ENCODE measurements around the gene SHD. TPM values are rescaled to one million over a fixed set of nuclear protein-coding genes. Genes with fewer than 3 reads are reported as not detected.

Gene SHD
- total and polyA plus RNA-seq, 9 of the 15 experiments (the other 6 are each of a cell fraction or from before 2014, with no cell fraction given), result 0.05 to 0.62 (median 0.15) TPM; not detected in 5

DNA sequence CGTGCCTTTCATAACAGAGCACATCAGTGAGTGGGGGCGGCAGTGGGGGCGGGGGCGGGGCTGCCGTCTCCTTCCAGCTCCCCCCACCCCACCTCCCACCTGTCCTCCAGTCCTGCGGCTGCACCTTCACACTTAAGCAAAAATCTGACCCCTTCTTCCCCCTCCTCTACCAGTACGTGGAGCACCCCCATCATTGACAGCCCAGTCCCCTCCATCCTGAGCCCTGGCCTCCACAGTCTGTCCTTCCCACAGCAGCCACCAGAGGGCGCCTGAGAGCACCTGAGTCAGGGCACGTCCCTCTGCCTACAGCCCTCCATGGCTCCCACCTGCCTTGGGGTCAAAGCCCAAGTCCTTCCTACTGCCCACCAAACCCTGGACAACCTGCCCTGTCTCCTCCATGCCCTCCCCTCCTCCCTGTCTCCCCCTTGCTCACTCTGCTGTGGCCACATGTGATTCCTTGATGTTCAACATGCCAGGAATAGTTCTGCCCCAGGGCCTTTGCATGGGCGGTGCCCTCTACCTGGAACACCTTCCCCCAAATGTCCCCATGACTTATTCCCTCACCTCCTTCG is 45.7 kb upstream of the SHD start (continued):
- TF ChIP-seq MAZ (CRISPR knock-in tag; conservative IDR thresholded peaks at IDR 0.05 in 1 of 2, IDR thresholded peaks at IDR 0.05 in 1 of 2) (peak in 1 of 2 experiments; percentile 35; a peak in 1 of 4 replicates), MED1 (CRISPR knock-in tag; IDR thresholded peaks at IDR 0.05; ENCODE audit: borderline replicate concordance) (no peak), TEAD2 (tag; IDR thresholded peaks at IDR 0.05) (no peak), POLR2AphosphoS5 (IDR thresholded peaks at IDR 0.05; ENCODE audit: control insufficient read depth, insufficient read depth, low read depth, low read length) (no peak), NR2C1 (IDR thresholded peaks at IDR 0.05) (0 out of 2 replicates have a peak, but pooled peaks have one; percentile 23), NR2C1 (tag; IDR thresholded peaks at IDR 0.05) (no peak), MIER1 (IDR thresholded peaks at IDR 0.05; ENCODE audit: low read depth) (0 out of 2 replicates have a peak, but pooled peaks have one; percentile 70), SRSF7 (optimal IDR thresholded peaks at IDR 0.05; ENCODE audit: low read depth, low read length) (no peak), HDAC2 (IDR thresholded peaks at IDR 0.05) (peak; percentile 99), ZNF561 (CRISPR knock-in tag; conservative IDR thresholded peaks at IDR 0.05) (no peak), YBX1 (IDR thresholded peaks at IDR 0.05) (no peak), RBBP5 (IDR thresholded peaks at IDR 0.05; ENCODE audit: borderline replicate concordance, insufficient read depth, low read length, poor library complexity, severe bottlenecking) (no peak), CBFB (CRISPR knock-in tag; IDR thresholded peaks at IDR 0.05) (no peak), NR4A1 (CRISPR knock-in tag; IDR thresholded peaks at IDR 0.05) (no peak), NR4A1 (tag; IDR thresholded peaks at IDR 0.05) (0 out of 2 replicates have a peak, but pooled peaks have one; percentile 52), MCM3 (IDR thresholded peaks at IDR 0.05) (no peak), POLR2G (IDR thresholded peaks at IDR 0.05; ENCODE audit: low read depth, low read length) (no peak), SMARCA5 (IDR thresholded peaks at IDR 0.05) (peak; percentile 100)
- TF ChIP-seq, protein P1, sequence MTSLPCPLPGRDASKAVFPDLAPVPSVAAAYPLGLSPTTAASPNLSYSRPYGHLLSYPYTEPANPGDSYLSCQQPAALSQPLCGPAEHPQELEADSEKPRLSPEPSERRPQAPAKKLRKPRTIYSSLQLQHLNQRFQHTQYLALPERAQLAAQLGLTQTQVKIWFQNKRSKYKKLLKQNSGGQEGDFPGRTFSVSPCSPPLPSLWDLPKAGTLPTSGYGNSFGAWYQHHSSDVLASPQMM (CRISPR knock-in tag; IDR thresholded peaks at IDR 0.05), result no peak
- TF ChIP-seq, protein P2, sequence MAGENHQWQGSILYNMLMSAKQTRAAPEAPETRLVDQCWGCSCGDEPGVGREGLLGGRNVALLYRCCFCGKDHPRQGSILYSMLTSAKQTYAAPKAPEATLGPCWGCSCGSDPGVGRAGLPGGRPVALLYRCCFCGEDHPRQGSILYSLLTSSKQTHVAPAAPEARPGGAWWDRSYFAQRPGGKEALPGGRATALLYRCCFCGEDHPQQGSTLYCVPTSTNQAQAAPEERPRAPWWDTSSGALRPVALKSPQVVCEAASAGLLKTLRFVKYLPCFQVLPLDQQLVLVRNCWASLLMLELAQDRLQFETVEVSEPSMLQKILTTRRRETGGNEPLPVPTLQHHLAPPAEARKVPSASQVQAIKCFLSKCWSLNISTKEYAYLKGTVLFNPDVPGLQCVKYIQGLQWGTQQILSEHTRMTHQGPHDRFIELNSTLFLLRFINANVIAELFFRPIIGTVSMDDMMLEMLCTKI (IDR thresholded peaks at IDR 0.05; ENCODE audit: partially characterized antibody), result no peak
- TF ChIP-seq, protein P3, sequence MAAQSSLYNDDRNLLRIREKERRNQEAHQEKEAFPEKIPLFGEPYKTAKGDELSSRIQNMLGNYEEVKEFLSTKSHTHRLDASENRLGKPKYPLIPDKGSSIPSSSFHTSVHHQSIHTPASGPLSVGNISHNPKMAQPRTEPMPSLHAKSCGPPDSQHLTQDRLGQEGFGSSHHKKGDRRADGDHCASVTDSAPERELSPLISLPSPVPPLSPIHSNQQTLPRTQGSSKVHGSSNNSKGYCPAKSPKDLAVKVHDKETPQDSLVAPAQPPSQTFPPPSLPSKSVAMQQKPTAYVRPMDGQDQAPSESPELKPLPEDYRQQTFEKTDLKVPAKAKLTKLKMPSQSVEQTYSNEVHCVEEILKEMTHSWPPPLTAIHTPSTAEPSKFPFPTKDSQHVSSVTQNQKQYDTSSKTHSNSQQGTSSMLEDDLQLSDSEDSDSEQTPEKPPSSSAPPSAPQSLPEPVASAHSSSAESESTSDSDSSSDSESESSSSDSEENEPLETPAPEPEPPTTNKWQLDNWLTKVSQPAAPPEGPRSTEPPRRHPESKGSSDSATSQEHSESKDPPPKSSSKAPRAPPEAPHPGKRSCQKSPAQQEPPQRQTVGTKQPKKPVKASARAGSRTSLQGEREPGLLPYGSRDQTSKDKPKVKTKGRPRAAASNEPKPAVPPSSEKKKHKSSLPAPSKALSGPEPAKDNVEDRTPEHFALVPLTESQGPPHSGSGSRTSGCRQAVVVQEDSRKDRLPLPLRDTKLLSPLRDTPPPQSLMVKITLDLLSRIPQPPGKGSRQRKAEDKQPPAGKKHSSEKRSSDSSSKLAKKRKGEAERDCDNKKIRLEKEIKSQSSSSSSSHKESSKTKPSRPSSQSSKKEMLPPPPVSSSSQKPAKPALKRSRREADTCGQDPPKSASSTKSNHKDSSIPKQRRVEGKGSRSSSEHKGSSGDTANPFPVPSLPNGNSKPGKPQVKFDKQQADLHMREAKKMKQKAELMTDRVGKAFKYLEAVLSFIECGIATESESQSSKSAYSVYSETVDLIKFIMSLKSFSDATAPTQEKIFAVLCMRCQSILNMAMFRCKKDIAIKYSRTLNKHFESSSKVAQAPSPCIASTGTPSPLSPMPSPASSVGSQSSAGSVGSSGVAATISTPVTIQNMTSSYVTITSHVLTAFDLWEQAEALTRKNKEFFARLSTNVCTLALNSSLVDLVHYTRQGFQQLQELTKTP (IDR thresholded peaks at IDR 0.05; ENCODE audit: low read depth in 1 of 2, partially characterized antibody in 2 of 2), result peak in 1 of 2 experiments; percentile 73
- TF ChIP-seq, protein P4, sequence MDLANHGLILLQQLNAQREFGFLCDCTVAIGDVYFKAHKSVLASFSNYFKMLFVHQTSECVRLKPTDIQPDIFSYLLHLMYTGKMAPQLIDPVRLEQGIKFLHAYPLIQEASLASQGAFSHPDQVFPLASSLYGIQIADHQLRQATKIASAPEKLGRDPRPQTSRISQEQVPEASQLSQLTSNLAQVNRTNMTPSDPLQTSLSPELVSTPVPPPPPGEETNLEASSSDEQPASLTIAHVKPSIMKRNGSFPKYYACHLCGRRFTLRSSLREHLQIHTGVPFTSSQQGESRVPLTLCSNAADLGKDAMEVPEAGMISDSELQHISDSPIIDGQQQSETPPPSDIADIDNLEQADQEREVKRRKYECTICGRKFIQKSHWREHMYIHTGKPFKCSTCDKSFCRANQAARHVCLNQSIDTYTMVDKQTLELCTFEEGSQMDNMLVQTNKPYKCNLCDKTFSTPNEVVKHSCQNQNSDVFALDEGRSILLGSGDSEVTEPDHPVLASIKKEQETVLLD (IDR thresholded peaks at IDR 0.05), result peak; percentile 37; the same call in 1 of the 2 replicates
